HUES48 (cell line): Measurements from ENCODE around the gene LRRC38.

Experiments
- H3K27ac ChIP-seq: one replicate; pipeline ENCODE4 v1.7.0; 2013; ENCODE audit warnings: low read depth, low read length, inconsistent platforms
- H3K27me3 ChIP-seq: 2 replicates; pipeline ENCODE4 v1.6.1; 2013; ENCODE audit warnings: mild to moderate bottlenecking, low read length; ENCODE audit not compliant: control insufficient read depth, insufficient read depth
- H3K36me3 ChIP-seq: 2 replicates; pipeline ENCODE4 v1.6.1; 2013; ENCODE audit warnings: low read length; ENCODE audit not compliant: control insufficient read depth, insufficient read depth
- H3K4me1 ChIP-seq: 2 replicates; pipeline ENCODE4 v1.6.1; 2013; ENCODE audit warnings: mild to moderate bottlenecking, low read length; ENCODE audit not compliant: control insufficient read depth, insufficient read depth
- H3K4me3 ChIP-seq: 2 replicates; pipeline ENCODE4 v1.5.1; 2013; ENCODE audit warnings: mild to moderate bottlenecking, low read depth, low read length
- H3K9ac ChIP-seq: 2 replicates; pipeline ENCODE4 v1.6.1; 2013; ENCODE audit warnings: mild to moderate bottlenecking, low read depth, low read length, moderate library complexity
- H3K9me3 ChIP-seq: 2 replicates; pipeline ENCODE4 v1.6.1; 2013; ENCODE audit warnings: low read length; ENCODE audit not compliant: control insufficient read depth, insufficient read depth

Gene LRRC38

GRCh38 chr1:13430495-13430894 lies 83.3 kb downstream of the LRRC38 start:
- Histone ChIP-seq H3K4me1 (no peaks in the 10 kb centered on the region), H3K4me3 (no peak overlapping the region), H3K27me3 (no peaks in the 10 kb centered on the region), H3K36me3 (no peaks in the 10 kb centered on the region), H3K27ac (no peak overlapping the region), H3K9ac (no peak overlapping the region), H3K9me3 (peaks cover 64% of the 10 kb centered on the region)
